ENCODE results near the gene RPL12. TPM values are rescaled to one million over a fixed set of nuclear protein-coding genes. Genes with fewer than 3 reads are reported as not detected.

RPL12 gene
- total and polyA plus RNA-seq, 2 donors (not counting 1 experiment from before 2014, with no cell fraction given), result 1,334 to 3,459 TPM

DNA sequence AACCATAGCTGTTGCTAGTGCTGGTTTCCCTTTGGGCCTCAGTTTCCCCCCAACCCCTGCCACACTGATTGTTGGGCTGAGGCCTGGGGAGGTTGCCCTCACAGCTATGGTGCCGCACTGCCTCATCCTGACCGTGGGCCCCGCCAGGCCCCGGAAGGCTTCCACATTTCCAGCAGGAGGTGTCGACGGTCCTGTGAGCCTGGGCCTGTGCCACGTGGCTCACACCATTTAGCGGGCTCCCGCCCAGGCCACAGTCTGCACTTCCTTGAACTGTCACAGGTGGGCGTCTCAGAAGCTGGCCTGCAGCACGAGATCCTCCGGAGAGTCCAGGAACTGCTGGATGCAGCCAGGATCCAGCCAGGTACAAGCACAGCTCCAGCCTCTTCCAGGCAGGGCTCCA lies 45.8 kb upstream of the RPL12 start:
- H3K9ac ChIP-seq (ENCODE audit: low read length), result no peak overlapping the region
- Mint-ChIP-seq H3K27me3 (no peaks in the 10 kb centered on the region), H3K4me1 (no peaks in the 10 kb centered on the region), H3K9me3 (ENCODE audit: insufficient read depth) (no peaks in the 10 kb centered on the region), H3K4me3 (no peak overlapping the region), H3K27ac (no peak overlapping the region)
- ATAC-seq (ENCODE audit: low read depth) (no peak), DNase-seq (no peak)
- ChIA-PET POLR2A (interaction anchor here (0.6 kb wide), 1 partner anchor 373 kb away, joined by 6 read pairs; no protein-coding TSS in a partner anchor), CTCF (interaction anchor here (0.6 kb wide), 1 partner anchor 300 kb away, joined by 3 read pairs; no protein-coding TSS in a partner anchor)
- TF ChIP-seq, protein P1, sequence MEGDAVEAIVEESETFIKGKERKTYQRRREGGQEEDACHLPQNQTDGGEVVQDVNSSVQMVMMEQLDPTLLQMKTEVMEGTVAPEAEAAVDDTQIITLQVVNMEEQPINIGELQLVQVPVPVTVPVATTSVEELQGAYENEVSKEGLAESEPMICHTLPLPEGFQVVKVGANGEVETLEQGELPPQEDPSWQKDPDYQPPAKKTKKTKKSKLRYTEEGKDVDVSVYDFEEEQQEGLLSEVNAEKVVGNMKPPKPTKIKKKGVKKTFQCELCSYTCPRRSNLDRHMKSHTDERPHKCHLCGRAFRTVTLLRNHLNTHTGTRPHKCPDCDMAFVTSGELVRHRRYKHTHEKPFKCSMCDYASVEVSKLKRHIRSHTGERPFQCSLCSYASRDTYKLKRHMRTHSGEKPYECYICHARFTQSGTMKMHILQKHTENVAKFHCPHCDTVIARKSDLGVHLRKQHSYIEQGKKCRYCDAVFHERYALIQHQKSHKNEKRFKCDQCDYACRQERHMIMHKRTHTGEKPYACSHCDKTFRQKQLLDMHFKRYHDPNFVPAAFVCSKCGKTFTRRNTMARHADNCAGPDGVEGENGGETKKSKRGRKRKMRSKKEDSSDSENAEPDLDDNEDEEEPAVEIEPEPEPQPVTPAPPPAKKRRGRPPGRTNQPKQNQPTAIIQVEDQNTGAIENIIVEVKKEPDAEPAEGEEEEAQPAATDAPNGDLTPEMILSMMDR (IDR thresholded peaks at IDR 0.05), result no peak
- TF ChIP-seq EZH2 (IDR thresholded peaks at IDR 0.05; ENCODE audit: borderline replicate concordance, insufficient read depth, low read depth, low read length, poor library complexity, severe bottlenecking), result no peak
- intact Hi-C loops (cut with micrococcal nuclease), result no loop called here
- H3K4me1 ChIP-seq (ENCODE audit: control insufficient read depth in 2 of 2, insufficient read depth in 2 of 2, low read length in 2 of 2), result no peaks in the 10 kb centered on the region
- H3K4me3 ChIP-seq (ENCODE audit: control extremely low read depth in 1 of 5, extremely low read depth in 1 of 5, insufficient read depth in 1 of 5, low read depth in 2 of 5, low read length in 4 of 5), result no peak overlapping the region
- WGBS (ENCODE audit: insufficient coverage), result 97% methylated on average over 12 of the region's 12 CpGs
- no peak overlapping the region for H2AFZ ChIP-seq (ENCODE audit: insufficient read depth, low read depth, low read length, poor library complexity, severe bottlenecking)
- no peaks in the 10 kb centered on the region for H3K27me3 ChIP-seq (replicated peaks in 1 of 4; ENCODE audit: control extremely low read depth in 1 of 4, control insufficient read depth in 3 of 4, insufficient read depth in 4 of 4, low read length in 3 of 4)
- no peaks in the 10 kb centered on the region for H3K9me3 ChIP-seq (ENCODE audit: control extremely low read depth in 1 of 3, control insufficient read depth in 2 of 3, insufficient read depth in 1 of 3, low read length in 2 of 3)
- no peak overlapping the region for H3K4me2 ChIP-seq (replicated peaks; ENCODE audit: low read depth, low read length, poor library complexity, severe bottlenecking)
- no peaks in the 10 kb centered on the region for H3K79me2 ChIP-seq (ENCODE audit: control insufficient read depth, insufficient read depth, low read length)
- H3K27ac ChIP-seq (ENCODE audit: low read length in 2 of 2), result no peak overlapping the region
- no peaks in the 10 kb centered on the region for H4K20me1 ChIP-seq (ENCODE audit: control insufficient read depth, insufficient read depth, low read length, poor library complexity, severe bottlenecking)
- H3K36me3 ChIP-seq (replicated peaks in 1 of 2; ENCODE audit: control extremely low read depth in 1 of 2, control insufficient read depth in 1 of 2, extremely low read depth in 1 of 2, insufficient read depth in 2 of 2, low read length in 1 of 2), result peaks cover 0 to 48% of the 10 kb centered on the region in 2 experiments

DNA sequence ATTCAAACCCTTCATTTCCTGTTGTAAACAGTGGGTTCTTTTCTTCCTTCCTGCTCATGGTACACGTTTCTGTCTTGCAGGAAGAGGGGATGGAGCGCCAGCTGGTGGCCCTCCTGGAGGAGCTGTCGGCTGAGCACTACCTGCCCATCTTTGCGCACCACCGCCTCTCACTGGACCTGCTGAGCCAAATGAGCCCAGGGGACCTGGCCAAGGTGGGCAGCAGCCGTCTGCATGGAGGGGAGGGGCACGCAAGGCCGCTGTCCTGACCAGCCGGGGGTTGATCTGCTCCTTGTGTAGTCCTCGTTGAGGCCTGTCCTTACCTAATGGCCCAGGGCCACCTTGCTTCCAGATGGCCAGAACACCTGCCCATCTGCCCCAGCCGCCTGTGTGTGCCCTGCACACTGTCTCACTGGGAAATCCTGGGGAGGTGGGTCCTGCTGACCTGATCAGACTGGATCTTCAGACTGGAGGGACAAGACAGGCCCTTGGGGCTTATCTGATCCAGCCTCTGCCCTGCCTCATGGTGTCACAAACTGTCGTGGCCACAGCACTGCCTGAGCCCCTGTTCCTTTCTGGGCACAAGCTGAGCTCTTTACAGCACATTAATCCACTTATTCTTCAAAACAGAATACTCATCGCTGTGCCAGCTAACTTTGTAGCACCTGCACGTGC lies 44.8 kb upstream of the RPL12 start:
- ChIA-PET POLR2A (no interaction called here), CTCF (interaction anchor here (0.7 kb wide), 1 partner anchor 28 kb away, joined by 3 read pairs; no protein-coding TSS in a partner anchor)
- Histone ChIP-seq H3K79me2 (ENCODE audit: control insufficient read depth, insufficient read depth, low read length) (no peaks in the 10 kb centered on the region), H2AFZ (ENCODE audit: insufficient read depth, low read depth, low read length, poor library complexity, severe bottlenecking) (no peak overlapping the region), H4K20me1 (ENCODE audit: control insufficient read depth, insufficient read depth, low read length, poor library complexity, severe bottlenecking) (no peaks in the 10 kb centered on the region), H3K9me3 (ENCODE audit: control extremely low read depth in 1 of 3, control insufficient read depth in 2 of 3, insufficient read depth in 1 of 3, low read length in 2 of 3) (no peaks in the 10 kb centered on the region), H3K4me1 (ENCODE audit: control insufficient read depth in 2 of 2, insufficient read depth in 2 of 2, low read length in 2 of 2) (no peaks in the 10 kb centered on the region), H3K4me3 (ENCODE audit: control extremely low read depth in 1 of 5, extremely low read depth in 1 of 5, insufficient read depth in 1 of 5, low read depth in 2 of 5, low read length in 4 of 5) (no peak overlapping the region), H3K27me3 (replicated peaks in 1 of 4; ENCODE audit: control extremely low read depth in 1 of 4, control insufficient read depth in 3 of 4, insufficient read depth in 4 of 4, low read length in 3 of 4) (no peaks in the 10 kb centered on the region), H3K36me3 (replicated peaks in 1 of 2; ENCODE audit: control extremely low read depth in 1 of 2, control insufficient read depth in 1 of 2, extremely low read depth in 1 of 2, insufficient read depth in 2 of 2, low read length in 1 of 2) (peaks cover 0 to 58% of the 10 kb centered on the region in 2 experiments), H3K27ac (ENCODE audit: low read length in 2 of 2) (no peak overlapping the region), H3K4me2 (replicated peaks; ENCODE audit: low read depth, low read length, poor library complexity, severe bottlenecking) (no peak overlapping the region), H3K9ac (ENCODE audit: low read length) (no peak overlapping the region)
- intact Hi-C loops (cut with micrococcal nuclease), result no loop called here
- no peaks in the 10 kb centered on the region for H3K9me3 Mint-ChIP-seq (ENCODE audit: insufficient read depth)
- no peaks in the 10 kb centered on the region for H3K27me3 Mint-ChIP-seq
- TF ChIP-seq, protein P1 (IDR thresholded peaks at IDR 0.05), result no peak
- TF ChIP-seq EZH2 (IDR thresholded peaks at IDR 0.05; ENCODE audit: borderline replicate concordance, insufficient read depth, low read depth, low read length, poor library complexity, severe bottlenecking), result no peak
- no peak for ATAC-seq (ENCODE audit: low read depth)
- no peak for DNase-seq
- H3K4me3 Mint-ChIP-seq, result no peak overlapping the region
- H3K4me1 Mint-ChIP-seq, result no peaks in the 10 kb centered on the region
- 90% methylated on average over 14 of the region's 14 CpGs for whole genome bisulfite sequencing (ENCODE audit: insufficient coverage)
- H3K27ac Mint-ChIP-seq, result no peak overlapping the region
